Astrocyte of the cerebellum (primary cell): ENCODE results near the gene DNAJB7.

Source experiments
- DNase-seq: peaks from one replicate; pipeline ENCODE4 v3.0.0-alpha.2; 2011; ENCODE audit warnings: low read depth
- H3K4me3 ChIP-seq: 2 replicates; pipeline ENCODE4 v1.5.1; 2011; ENCODE audit warnings: mild to moderate bottlenecking, low read depth, low read length, moderate library complexity
- in situ Hi-C: cut with HindIII; loops from 2 replicates; pipeline ENCODE4 v1.10.0; 2017; ENCODE audit warnings: low sequenced_read_pairs
- TF ChIP-seq, protein P1 (sequence below): IDR thresholded peaks from 2 replicates; pipeline ENCODE4 v1.5.1; 2012; ENCODE audit warnings: low read length, low read depth, moderate library complexity, mild to moderate bottlenecking; ENCODE audit errors: missing control alignments

The DNAJB7 gene

GRCh38 chr22:40862013-40862412 is at the start of gene DNAJB7:
Gene DNAJB7, minus strand, starts transcription at chr22:40862113. Its CDS starts 119 bp downstream, at chr22:40861994.
- no peak within 1 kb of the TSS for H3K4me3 ChIP-seq
- in situ Hi-C loops: no loop called here
- no peak for DNase-seq
- TF ChIP-seq, protein P1, sequence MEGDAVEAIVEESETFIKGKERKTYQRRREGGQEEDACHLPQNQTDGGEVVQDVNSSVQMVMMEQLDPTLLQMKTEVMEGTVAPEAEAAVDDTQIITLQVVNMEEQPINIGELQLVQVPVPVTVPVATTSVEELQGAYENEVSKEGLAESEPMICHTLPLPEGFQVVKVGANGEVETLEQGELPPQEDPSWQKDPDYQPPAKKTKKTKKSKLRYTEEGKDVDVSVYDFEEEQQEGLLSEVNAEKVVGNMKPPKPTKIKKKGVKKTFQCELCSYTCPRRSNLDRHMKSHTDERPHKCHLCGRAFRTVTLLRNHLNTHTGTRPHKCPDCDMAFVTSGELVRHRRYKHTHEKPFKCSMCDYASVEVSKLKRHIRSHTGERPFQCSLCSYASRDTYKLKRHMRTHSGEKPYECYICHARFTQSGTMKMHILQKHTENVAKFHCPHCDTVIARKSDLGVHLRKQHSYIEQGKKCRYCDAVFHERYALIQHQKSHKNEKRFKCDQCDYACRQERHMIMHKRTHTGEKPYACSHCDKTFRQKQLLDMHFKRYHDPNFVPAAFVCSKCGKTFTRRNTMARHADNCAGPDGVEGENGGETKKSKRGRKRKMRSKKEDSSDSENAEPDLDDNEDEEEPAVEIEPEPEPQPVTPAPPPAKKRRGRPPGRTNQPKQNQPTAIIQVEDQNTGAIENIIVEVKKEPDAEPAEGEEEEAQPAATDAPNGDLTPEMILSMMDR: no peak

GRCh38 chr22:40908895-40909294 is 47.0 kb upstream of the DNAJB7 start:
- in situ Hi-C loops: loop anchor here (25.0 kb wide), 1 partner anchor 253 kb away; no protein-coding TSS in a partner anchor
- TF ChIP-seq, protein P1: no peak
- no peak for DNase-seq
- H3K4me3 ChIP-seq: no peak overlapping the region

- no peak for DNase-seq
- in situ Hi-C loops: loop anchor here (25.0 kb wide), 1 partner anchor 258 kb away; no protein-coding TSS in a partner anchor
- TF ChIP-seq, protein P1: no peak
- no peak overlapping the region for H3K4me3 ChIP-seq
Measured at GRCh38 chr22:40904101-40904500, 42.2 kb upstream of the DNAJB7 start.

DNA sequence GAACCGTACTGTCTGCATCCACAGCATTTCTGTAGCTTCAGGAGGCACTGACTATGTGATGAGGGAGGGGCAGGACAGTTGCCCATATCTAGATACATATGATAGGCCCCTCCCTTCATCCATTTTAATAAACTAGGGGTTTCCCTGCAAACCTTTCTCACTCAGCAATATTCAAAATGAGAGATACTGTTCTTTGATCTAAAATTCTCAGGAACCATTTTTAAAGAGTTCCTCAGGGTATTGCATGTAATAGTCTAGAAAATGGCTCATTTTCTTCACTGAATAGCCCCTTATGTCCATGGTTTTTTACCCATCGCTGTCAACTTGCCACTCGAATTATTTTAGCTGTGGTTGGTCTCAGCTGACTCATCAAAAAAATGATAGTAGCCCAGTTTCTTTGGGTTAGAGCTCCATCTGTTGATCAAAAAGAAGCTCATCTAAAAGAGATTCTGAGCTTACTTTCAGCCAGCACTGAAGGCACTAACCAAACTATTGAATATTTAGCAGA is 37.0 kb upstream of the DNAJB7 start:
- DNase-seq: peak; percentile 36
- TF ChIP-seq, protein P1: peak; percentile 59
- no peak overlapping the region for H3K4me3 ChIP-seq
- in situ Hi-C loops: no loop called here

GRCh38 chr22:40894417-40894816 is 32.5 kb upstream of the DNAJB7 start:
- TF ChIP-seq, protein P1: no peak
- in situ Hi-C loops: no loop called here
- no peak for DNase-seq
- no peak overlapping the region for H3K4me3 ChIP-seq

- H3K4me3 ChIP-seq: no peak overlapping the region
- TF ChIP-seq, protein P1: no peak
- in situ Hi-C loops: no loop called here
- DNase-seq: no peak
Measured at GRCh38 chr22:40890881-40891280, 29.0 kb upstream of the DNAJB7 start.
